Stimulated activated memory B cell treated with anti-CD40 and anti-IgM and Interleukin-4, amounts not matched to agents 10 μg/mL and 1 μg/mL and 100 μg/mL, for 72 hours (primary cell): ENCODE results near the gene RPL39L.

Experiments
- ATAC-seq: fragments of 150-1000 bp; cut with Tn5 transposase; 2 replicates; pipeline ENCODE4 v1.10.0; 2021
- H3K27ac Mint-ChIP-seq: one replicate; pipeline ENCODE4 v1.8.0; 2022; ENCODE audit warnings: mild to moderate bottlenecking, mixed read lengths
- H3K27me3 Mint-ChIP-seq: one replicate; pipeline ENCODE4 v1.8.0; 2022; ENCODE audit warnings: mixed read lengths
- H3K36me3 Mint-ChIP-seq: one replicate; pipeline ENCODE4 v1.8.0; 2022; ENCODE audit warnings: mixed read lengths
- H3K4me1 Mint-ChIP-seq: one replicate; pipeline ENCODE4 v1.8.0; 2022; ENCODE audit warnings: mixed read lengths
- H3K4me3 Mint-ChIP-seq: one replicate; pipeline ENCODE4 v1.8.0; 2022; ENCODE audit warnings: mild to moderate bottlenecking, moderate library complexity, mixed read lengths
- H3K9me3 Mint-ChIP-seq: one replicate; pipeline ENCODE4 v1.8.0; 2022; ENCODE audit warnings: mixed read lengths

Gene RPL39L

GRCh38 chr3:187122261-187122660 is 17.0 kb downstream of the RPL39L start:
- ATAC-seq, result no peak
- H3K27me3 Mint-ChIP-seq, result no peaks in the 10 kb centered on the region
- H3K36me3 Mint-ChIP-seq, result no peaks in the 10 kb centered on the region
- H3K4me3 Mint-ChIP-seq, result no peak overlapping the region
- H3K4me1 Mint-ChIP-seq, result peaks cover 19% of the 10 kb centered on the region
- no peaks in the 10 kb centered on the region for H3K9me3 Mint-ChIP-seq
- H3K27ac Mint-ChIP-seq, result peak overlapping the region; percentile 57

GRCh38 chr3:187120326-187120725 is 19.0 kb downstream of the RPL39L start:
- Mint-ChIP-seq H3K4me1 (peaks cover 13% of the 10 kb centered on the region), H3K4me3 (no peak overlapping the region), H3K9me3 (no peaks in the 10 kb centered on the region), H3K36me3 (no peaks in the 10 kb centered on the region), H3K27ac (peak overlapping the region; percentile 17), H3K27me3 (no peaks in the 10 kb centered on the region)
- ATAC-seq, result peak; percentile 68

DNA sequence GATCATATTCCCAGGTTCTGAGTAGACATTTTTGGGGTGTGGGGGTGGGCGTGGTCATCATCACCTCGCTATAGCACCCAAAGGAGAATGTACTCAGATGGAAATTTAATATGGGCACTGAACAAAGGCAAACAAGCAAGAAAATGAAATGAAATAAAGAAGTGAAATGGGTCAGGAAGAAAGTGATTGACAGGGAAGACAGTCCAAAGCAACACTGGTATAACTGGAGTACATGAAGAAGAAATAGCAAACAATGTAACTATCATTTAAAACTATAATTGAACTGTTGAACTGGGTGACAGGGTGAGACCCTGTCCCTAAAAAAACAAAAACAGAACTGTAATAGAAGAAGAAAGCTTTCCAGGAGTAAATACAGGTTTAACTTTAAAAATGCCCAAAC is 24.8 kb downstream of the RPL39L start:
- ATAC-seq, result no peak
- H3K9me3 Mint-ChIP-seq, result no peaks in the 10 kb centered on the region
- H3K27me3 Mint-ChIP-seq, result no peaks in the 10 kb centered on the region
- no peak overlapping the region for H3K4me3 Mint-ChIP-seq
- H3K27ac Mint-ChIP-seq, result peak overlapping the region; percentile 29
- peaks cover 12% of the 10 kb centered on the region for H3K4me1 Mint-ChIP-seq
- no peaks in the 10 kb centered on the region for H3K36me3 Mint-ChIP-seq

- H3K4me1 Mint-ChIP-seq, result peaks cover 12% of the 10 kb centered on the region
- H3K27ac Mint-ChIP-seq, result peak overlapping the region; percentile 50
- no peaks in the 10 kb centered on the region for H3K36me3 Mint-ChIP-seq
- H3K9me3 Mint-ChIP-seq, result no peaks in the 10 kb centered on the region
- no peak overlapping the region for H3K4me3 Mint-ChIP-seq
- H3K27me3 Mint-ChIP-seq, result no peaks in the 10 kb centered on the region
- no peak for ATAC-seq
Observed at GRCh38 chr3:187112934-187113793, 26.1 kb downstream of the RPL39L start.

DNA sequence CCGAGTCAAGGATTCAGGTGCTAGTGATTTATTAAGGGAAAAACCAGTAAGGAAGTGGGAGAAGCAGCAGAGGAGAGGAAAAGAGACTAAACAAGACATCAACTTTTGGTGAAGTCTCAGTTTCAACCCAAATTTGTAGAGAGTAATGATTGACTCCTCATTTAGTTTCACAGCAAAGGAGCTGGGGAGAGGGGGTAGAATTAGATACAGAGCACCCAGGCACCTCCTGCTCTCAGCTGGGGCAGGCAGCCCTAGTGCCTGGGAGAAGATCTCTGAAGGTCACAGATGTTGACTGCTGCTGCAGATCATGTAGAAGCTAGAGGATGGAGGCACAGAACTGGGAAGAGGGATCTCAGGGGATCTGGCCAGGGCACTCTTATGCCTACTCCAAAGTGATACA is 29.1 kb downstream of the RPL39L start:
- Mint-ChIP-seq H3K4me3 (no peak overlapping the region), H3K27me3 (no peaks in the 10 kb centered on the region)

DNA sequence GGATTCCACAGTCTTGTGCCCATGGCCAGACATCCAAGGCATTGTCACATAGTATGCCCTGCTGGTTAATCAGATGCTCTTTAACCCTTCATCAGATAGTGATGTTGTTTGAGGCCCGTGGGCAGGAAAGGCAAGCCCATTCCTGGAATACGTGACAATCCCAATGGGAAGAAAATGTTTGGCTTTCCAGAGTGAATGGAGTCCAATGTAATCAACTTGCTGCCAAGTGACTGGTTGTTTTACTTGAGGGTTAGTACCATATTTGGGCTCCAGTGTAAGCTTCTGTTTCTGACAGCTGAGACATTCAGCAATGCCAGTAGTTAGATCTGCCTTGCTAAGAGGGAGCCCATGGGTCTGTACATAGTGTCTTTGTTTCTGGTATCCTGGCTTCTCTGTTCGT is 31.3 kb downstream of the RPL39L start:
- H3K27me3 Mint-ChIP-seq, result no peaks in the 10 kb centered on the region
- no peak overlapping the region for H3K27ac Mint-ChIP-seq
- no peak for ATAC-seq
- H3K4me1 Mint-ChIP-seq, result peaks cover 6% of the 10 kb centered on the region
- H3K9me3 Mint-ChIP-seq, result no peaks in the 10 kb centered on the region
- no peaks in the 10 kb centered on the region for H3K36me3 Mint-ChIP-seq
- no peak overlapping the region for H3K4me3 Mint-ChIP-seq

More for the DNA sequence above, 29.1 kb downstream of the RPL39L start:
- Mint-ChIP-seq H3K4me1 (peaks cover 12% of the 10 kb centered on the region), H3K36me3 (no peaks in the 10 kb centered on the region), H3K27ac (no peak overlapping the region), H3K9me3 (no peaks in the 10 kb centered on the region)
- no peak for ATAC-seq

DNA sequence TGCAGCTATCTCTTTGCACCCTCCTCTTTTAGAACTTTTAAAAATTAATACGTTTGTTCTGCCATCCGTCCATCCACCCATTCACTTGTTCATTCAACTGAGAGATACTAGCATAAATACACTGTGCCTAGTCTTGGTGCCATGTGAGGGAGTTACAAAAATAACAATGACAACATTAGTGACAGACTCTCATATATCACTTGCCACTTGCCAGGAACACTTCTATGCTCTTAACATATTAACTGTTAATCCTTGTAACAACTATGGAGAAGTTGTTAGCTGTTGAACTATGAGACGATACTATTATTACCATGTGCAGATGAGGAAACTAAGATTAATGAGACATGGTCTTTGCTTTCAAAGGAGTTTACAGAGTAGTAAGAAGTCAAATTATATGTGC is 33.6 kb downstream of the RPL39L start:
- Mint-ChIP-seq H3K4me3 (no peak overlapping the region), H3K27me3 (no peaks in the 10 kb centered on the region), H3K4me1 (peaks cover 16% of the 10 kb centered on the region), H3K36me3 (no peaks in the 10 kb centered on the region), H3K27ac (peak overlapping the region; percentile 3), H3K9me3 (no peaks in the 10 kb centered on the region)
- no peak for ATAC-seq

- Mint-ChIP-seq H3K27me3 (no peaks in the 10 kb centered on the region), H3K27ac (peak overlapping the region; percentile 3), H3K4me1 (peaks cover 16% of the 10 kb centered on the region), H3K9me3 (no peaks in the 10 kb centered on the region), H3K36me3 (no peaks in the 10 kb centered on the region), H3K4me3 (no peak overlapping the region)
- no peak for ATAC-seq
Observed at GRCh38 chr3:187104933-187105332, 34.4 kb downstream of the RPL39L start.

GRCh38 chr3:187104342-187104741 is 35.0 kb downstream of the RPL39L start:
- no peak overlapping the region for H3K27ac Mint-ChIP-seq

GRCh38 chr3:187103251-187103650 is 36.0 kb downstream of the RPL39L start:
- ATAC-seq, result no peak
- Mint-ChIP-seq H3K27ac (no peak overlapping the region), H3K36me3 (peaks cover 11% of the 10 kb centered on the region), H3K9me3 (no peaks in the 10 kb centered on the region), H3K4me3 (no peak overlapping the region), H3K4me1 (peaks cover 26% of the 10 kb centered on the region), H3K27me3 (no peaks in the 10 kb centered on the region)

More at GRCh38 chr3:187104342-187104741, 35.0 kb downstream of the RPL39L start:
- H3K4me3 Mint-ChIP-seq, result no peak overlapping the region
- peaks cover 16% of the 10 kb centered on the region for H3K4me1 Mint-ChIP-seq
- no peaks in the 10 kb centered on the region for H3K27me3 Mint-ChIP-seq
- peaks cover 4% of the 10 kb centered on the region for H3K36me3 Mint-ChIP-seq
- no peaks in the 10 kb centered on the region for H3K9me3 Mint-ChIP-seq
- ATAC-seq, result no peak

DNA sequence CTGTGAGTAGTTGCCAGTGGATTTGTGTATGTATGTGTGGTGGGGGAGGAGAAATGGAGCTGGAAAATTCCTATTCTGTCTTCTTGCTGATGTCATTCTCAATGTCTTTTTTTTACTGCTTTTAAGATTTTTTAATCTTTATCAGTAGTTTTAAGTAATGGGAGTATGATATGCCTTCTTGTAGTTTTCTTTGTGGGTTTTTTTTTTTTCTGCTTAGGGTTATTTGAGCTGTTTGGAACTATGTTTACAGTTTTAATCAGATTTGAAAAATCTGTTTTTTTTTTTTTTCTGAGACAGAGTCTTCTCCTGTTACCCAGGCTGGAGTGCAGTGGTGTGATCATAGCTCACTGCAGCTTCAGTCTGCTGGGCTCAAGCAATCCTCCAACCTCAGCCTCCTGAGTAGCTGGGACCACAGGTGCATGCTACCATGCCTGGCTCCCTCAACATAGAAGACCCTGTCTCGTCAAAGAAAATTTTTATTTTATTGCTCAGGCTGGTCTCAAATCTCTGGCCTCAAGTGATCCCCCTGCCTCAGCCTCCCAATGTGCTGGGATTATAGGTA is 37.1 kb downstream of the RPL39L start:
- peaks cover 29% of the 10 kb centered on the region for H3K4me1 Mint-ChIP-seq
- ATAC-seq, result no peak
- H3K27me3 Mint-ChIP-seq, result no peaks in the 10 kb centered on the region
- H3K4me3 Mint-ChIP-seq, result peak overlapping the region; percentile 22
- peak overlapping the region; percentile 62 for H3K27ac Mint-ChIP-seq
- peaks cover 4% of the 10 kb centered on the region for H3K9me3 Mint-ChIP-seq
- peaks cover 18% of the 10 kb centered on the region for H3K36me3 Mint-ChIP-seq

GRCh38 chr3:187101184-187102072 is 37.9 kb downstream of the RPL39L start:
- H3K27me3 Mint-ChIP-seq, result no peaks in the 10 kb centered on the region
- H3K9me3 Mint-ChIP-seq, result peaks cover 4% of the 10 kb centered on the region
- peak overlapping the region; percentile 62 for H3K27ac Mint-ChIP-seq
- ATAC-seq, result peak; percentile 55
- peaks cover 19% of the 10 kb centered on the region for H3K36me3 Mint-ChIP-seq
- peak overlapping the region; percentile 22 for H3K4me3 Mint-ChIP-seq
- peaks cover 37% of the 10 kb centered on the region for H3K4me1 Mint-ChIP-seq

- H3K36me3 Mint-ChIP-seq, result peaks cover 25% of the 10 kb centered on the region
- peaks cover 4% of the 10 kb centered on the region for H3K9me3 Mint-ChIP-seq
- H3K4me1 Mint-ChIP-seq, result peaks cover 41% of the 10 kb centered on the region
- H3K27me3 Mint-ChIP-seq, result no peaks in the 10 kb centered on the region
- no peak overlapping the region for H3K4me3 Mint-ChIP-seq
- no peak for ATAC-seq
- no peak overlapping the region for H3K27ac Mint-ChIP-seq
Observed at GRCh38 chr3:187098923-187099512, 40.3 kb downstream of the RPL39L start.

DNA sequence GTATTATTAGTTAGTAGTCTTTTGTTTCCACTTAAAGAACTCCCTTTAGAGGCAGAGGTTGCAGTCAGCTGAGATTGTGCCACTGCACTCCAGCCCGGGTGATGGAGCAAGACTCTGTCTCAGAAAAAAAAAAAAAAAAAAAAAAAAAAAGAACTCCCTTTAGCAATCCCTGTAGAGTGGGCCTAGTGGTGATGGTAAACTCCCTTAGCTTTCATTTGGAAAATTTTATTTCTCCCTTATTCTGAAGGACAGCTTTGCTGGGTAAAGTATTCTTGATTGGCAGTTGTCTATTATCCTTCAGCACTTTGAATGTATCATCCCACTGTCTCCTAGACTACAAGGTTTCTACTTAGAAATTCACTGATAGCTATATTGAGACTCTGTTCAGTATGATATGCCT is 46.0 kb downstream of the RPL39L start:
- ATAC-seq, result no peak
- Mint-ChIP-seq H3K27ac (no peak overlapping the region), H3K4me1 (peaks cover 24% of the 10 kb centered on the region), H3K36me3 (peaks cover 21% of the 10 kb centered on the region), H3K9me3 (peaks cover 10% of the 10 kb centered on the region), H3K4me3 (no peak overlapping the region), H3K27me3 (no peaks in the 10 kb centered on the region)

DNA sequence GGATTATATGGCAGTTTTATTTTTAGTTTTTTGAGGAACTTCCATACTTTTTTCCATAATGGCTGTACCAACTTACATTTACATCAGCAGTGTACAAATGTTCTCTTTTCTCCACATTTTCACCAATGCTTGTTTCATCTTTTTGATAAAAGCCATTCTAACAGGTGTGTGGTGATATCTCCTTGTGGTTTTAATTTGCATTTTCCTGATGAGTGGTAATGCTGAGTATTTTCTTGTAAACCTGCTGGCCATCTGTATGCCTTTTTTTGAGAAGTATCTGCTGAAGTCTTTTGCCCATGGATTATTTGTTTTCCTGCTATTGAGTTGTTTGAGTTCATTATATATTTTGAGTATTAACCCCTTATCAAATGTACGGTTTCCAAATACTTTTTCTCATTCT is 50.6 kb downstream of the RPL39L start:
- peaks cover 10% of the 10 kb centered on the region for H3K4me1 Mint-ChIP-seq
- H3K27me3 Mint-ChIP-seq, result no peaks in the 10 kb centered on the region
- no peak overlapping the region for H3K4me3 Mint-ChIP-seq
- ATAC-seq, result no peak
- peaks cover 12% of the 10 kb centered on the region for H3K36me3 Mint-ChIP-seq
- H3K9me3 Mint-ChIP-seq, result peaks cover 11% of the 10 kb centered on the region
- H3K27ac Mint-ChIP-seq, result no peak overlapping the region
